NCI-H345 treated with DMSO at 0.1 percent for 48 hours (cell line): Measurements from ENCODE around the gene GASK1B.

ENCODE experiments used
- DNase-seq: peaks from one replicate; lab custom pipeline; 2025; ENCODE audit not compliant: unreplicated experiment; lab: John Stamatoyannopoulos, UW

GASK1B gene

GRCh38 chr4:158172261-158173258, at the start of gene GASK1B:
Gene GASK1B, minus strand, starts transcription at chr4:158173025. Its CDS starts 1,650 bp downstream, at chr4:158171375.
- DNase-seq = peak; percentile 15

DNA sequence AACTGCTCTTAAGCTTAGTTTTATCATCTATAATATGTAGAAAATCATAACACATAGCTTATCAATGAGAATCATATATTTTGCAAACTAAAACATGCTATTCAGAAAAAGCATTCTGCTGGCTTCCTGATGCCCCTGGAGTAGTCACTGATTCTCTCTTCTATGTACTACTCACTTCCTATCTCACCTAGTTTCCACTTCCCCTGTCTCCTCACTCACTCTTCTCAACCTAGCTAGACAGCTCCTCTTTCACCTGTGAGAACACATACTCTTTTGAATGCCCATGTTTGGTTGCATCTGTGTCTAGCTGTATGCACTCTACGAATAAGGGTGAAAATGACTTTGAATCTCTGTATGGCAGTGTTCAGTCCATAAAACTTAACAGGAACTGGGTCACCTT, 46.8 kb upstream of the GASK1B start:
- no peak for DNase-seq

DNA sequence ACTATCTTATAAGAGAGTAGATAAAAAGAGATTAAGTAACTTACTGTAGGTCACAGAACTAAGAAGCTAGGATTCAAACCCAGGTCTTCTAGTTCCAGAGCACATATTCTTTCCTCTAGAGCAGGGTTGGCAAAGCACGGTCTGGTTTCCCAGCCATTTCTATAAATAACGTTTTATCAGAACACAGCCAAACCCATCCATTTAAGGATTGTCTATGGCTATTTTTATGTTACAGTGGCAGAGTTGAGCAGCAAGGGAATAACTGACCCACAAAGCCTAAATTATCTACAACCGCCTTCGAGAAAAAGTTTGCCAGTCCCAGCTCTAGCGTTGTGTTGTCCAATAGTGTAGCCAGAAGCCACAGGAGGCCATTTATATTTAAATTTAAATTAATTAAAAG, 44.9 kb upstream of the GASK1B start:
- no peak for DNase-seq

DNA sequence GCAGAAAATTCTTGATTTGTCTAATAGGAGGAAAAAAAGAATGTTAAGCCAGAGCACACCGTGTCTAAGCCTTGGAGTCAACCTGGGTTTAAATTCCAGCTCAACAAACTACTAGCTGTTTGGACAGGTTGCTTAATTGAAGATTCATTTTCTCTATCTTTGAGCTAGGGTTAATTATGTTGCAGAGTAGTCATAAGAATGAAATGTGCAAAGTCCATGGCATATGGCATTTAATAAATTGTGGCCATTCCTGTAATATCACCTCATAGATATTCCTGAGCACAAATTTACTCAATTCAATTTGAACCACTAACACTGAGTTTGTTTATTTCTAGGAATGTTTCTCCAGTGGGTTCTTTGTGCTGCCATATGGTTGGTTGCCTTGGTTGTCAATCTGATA, 42.0 kb upstream of the GASK1B start:
- DNase-seq = no peak

GRCh38 chr4:158213466-158213865, 40.6 kb upstream of the GASK1B start:
- no peak for DNase-seq

GRCh38 chr4:158211222-158211621, 38.4 kb upstream of the GASK1B start:
- no peak for DNase-seq

- DNase-seq = no peak
Observed at GRCh38 chr4:158209825-158210807, 37.3 kb upstream of the GASK1B start, which contains the start of gene TMEM144. Gene TMEM144, plus strand, starts transcription at chr4:158210486. Its CDS starts 2,182 bp downstream, at chr4:158212668.

DNA sequence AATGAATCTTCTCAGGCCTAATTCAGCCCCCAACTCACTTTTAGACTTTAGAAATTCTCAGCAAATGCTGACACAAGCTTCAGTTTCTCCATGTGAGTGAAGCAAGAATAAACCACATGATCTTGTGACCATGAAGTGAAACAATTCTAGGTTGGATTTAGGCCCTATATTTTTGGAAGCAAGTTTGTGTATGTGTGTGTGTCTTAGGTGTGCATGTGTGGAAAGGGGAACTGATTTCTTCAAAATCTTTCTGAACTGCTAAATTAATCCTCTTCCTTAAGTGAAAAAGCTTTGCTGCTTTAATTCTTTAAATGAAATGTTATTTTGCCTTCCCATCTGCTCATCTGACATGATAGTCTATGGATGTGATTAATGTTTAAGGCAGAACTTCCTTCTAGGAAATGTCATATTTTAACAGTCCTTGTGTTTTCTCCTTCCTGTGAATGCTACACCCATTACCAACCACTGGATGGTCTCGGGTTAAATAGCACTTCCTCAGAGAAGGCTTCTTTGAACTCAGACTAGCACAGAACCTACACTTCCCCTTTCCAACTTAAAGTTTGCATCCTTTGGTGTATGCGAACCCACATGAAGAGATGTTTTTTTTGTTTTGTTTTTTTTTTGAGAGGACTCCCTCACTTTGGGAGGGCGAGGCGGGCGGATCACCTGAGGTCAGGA, 36.3 kb upstream of the GASK1B start:
- DNase-seq = no peak

DNA sequence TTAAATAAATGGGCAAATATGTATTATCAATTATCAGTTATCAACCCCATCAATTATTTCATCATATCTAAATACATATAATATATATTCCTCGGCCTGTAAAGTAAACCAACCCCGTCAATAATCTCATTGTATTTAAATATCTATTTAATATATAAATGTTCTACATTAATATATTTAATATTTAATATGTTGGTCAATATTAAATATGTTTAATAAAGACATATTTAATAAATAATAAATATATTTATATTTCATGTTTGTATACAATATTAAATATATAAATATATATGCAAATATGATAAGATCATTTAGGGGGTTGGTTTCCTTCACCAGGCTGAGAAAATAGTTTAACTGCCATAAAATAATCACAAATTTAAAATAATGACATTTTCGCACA, 31.1 kb upstream of the GASK1B start:
- DNase-seq = no peak

- no peak for DNase-seq
Observed at GRCh38 chr4:158203436-158203835, 30.6 kb upstream of the GASK1B start.

DNA sequence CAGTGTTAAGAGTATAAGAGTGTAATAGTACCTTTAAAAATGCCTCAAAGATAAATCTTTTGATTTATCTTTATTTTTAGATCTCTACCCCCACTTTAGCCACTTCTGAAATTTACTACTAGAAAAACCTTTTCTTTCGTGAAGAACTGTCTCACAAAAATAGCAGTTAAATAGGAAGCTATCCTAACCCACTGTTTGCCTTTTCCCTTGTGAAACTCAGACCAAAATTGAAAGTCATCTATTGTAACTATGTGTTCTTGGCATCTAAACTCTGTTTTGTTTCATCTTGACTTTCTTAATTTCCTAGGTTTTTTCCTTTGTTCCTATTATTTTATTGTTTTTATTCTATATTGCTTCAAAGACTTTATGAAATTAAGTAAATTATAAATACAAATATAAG, 29.7 kb upstream of the GASK1B start:
- DNase-seq = no peak

GRCh38 chr4:158201876-158202275, 29.1 kb upstream of the GASK1B start:
- no peak for DNase-seq

- no peak for DNase-seq
Observed at GRCh38 chr4:158201322-158201721, 28.5 kb upstream of the GASK1B start.

DNA sequence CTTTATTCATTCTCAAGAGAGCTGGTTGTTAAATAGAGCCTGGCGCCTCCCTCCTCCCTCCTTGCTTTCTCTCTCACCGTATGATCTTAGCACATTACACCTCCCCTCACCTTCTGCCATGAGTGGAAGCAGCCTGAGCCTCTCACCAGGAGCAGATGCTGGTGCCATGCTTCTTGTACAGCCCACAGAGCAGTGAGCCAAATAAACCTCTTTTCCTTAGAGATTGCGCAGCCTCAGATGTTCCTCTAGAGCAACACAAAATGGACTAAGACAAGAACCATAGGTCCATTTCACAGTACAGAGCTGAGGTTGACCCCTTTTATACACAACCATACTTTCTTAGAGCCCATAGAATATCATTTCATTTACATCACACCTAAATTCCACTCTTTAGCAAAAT, 27.4 kb upstream of the GASK1B start:
- no peak for DNase-seq

DNA sequence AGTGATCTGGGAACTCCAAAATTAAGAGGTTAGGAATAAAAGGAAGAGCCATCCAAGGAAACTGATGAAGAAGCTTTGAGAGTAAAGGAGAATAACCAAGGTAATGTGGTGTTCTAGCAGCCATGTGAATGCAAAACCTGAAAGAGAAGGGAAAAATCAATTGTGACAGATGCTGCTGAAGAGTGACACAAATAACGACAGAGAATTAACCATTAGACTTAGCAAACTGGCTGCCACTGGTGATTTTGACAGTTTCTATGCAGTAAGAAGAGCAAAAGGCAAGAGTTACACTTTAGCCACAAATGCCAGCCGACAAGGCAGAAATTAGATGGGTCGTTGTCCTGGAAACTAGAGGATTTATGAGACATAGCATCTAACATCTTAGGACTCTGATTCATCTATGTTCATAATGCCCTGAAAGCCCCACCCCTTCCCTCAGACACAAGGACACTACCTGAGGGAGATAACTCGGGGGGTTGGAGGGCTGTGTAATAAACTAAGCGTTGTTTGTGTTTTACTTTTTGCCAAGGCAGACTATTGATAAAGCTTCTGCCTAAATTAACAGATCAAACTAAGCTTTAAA, 24.5 kb upstream of the GASK1B start:
- DNase-seq = no peak

DNA sequence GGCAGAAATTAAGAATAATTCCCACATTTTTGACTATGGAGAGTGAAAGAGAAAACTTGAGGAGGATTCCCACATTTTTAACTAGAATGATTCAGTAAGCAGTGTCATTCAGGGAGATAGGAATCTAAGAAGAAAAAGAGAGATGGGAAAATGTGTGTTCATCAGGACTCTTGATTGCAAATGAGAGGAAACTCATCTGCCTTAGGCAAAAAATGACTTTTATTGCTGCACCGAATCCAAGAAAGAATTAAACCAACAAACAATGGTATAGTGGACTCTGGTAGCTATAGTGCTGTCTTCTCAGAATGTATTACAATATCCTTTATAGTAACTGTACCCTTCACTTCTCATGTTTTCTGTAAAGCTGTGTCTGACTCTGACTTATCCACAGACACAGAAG, 22.5 kb upstream of the GASK1B start:
- no peak for DNase-seq

GRCh38 chr4:158193171-158193749, 20.4 kb upstream of the GASK1B start:
- peak; percentile 2 for DNase-seq

DNA sequence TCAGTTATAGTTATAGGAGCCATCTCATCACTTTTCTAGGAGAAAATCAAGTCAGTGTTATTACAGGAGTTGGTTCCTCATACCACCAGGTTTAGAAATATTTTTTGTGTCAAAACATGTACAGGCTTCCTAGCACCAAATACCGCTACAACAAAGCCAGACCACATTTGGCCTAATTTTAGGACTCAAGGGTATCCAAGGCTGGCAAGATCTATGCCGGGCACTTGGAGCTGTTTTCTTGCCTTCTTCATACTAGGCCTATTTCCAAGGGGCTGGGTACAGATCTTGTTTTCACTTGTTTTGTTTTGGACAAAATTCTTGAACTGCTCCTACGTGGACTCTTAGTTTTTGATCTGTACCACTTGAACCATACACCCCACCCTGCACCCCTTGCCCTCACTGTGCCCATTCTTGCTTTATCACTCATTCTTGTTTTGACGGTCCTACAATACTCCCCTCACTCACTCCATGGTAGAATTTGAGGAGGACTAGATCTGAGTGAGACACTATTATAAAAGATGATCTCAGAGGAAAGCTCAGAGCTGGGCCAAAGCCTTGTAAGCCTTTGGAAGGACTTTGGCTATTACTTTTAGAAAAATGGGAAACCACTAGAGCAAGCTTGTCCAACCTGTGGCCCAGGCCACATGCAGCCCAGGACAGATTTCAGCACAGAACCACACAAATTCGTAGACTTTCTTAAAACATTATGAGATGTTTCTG, 19.8 kb upstream of the GASK1B start:
- no peak for DNase-seq

DNA sequence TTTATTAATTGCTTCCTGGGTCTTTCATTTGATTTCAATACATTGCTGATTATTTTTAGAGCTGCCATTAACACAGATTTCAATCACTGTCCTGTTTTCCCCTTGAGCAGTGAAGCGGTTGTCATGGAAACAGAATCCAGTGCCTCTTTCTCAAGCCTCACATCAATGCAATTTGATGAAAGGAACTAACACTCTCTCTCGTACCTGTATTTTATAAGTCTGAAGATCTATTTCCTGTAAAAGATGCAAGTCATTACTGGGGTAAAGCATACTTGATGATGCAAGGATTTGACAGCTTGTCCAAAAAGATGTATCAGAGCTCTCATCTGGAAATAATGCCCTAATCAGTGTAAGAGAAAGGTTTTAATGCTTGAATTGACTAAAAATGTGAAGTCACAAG, 17.9 kb upstream of the GASK1B start:
- no peak for DNase-seq

DNA sequence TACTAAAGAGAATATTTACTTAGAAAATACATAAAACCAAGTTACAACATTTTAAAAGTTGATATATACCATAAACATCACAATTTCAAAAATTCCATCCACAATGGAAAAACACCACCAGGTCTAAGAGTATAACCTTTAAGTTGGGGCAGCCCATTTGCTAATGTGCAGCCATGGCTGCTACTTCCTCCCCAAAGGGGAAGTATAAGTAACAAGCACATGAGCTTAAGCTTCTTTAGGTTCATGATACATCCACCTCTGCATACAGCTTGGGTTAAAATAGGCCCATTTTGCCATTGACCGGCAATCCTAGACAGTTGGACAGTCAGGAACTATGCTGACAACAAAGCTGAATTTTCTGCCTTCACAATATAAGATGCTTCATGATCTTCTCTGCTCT, 16.6 kb upstream of the GASK1B start:
- no peak for DNase-seq
